K562 (cell line): ENCODE measurements around the gene CACNA1I. TPM values are rescaled to one million over a fixed set of nuclear protein-coding genes. Genes with fewer than 3 reads are reported as not detected.

Source experiments
- CBX3 ChIP-seq, 2 experiments: IDR thresholded peaks; 1 replicate in 1 of 2; 2 replicates in 1 of 2; pipeline ENCODE4 v1.6.1; 2012; ENCODE audit warnings: inconsistent platforms in 2 of 2, low read length in 2 of 2, borderline replicate concordance in 1 of 2, control low read depth in 1 of 2
- NFIC ChIP-seq: fragments of 450-650 bp; IDR thresholded peaks from 2 replicates; pipeline ENCODE4 v1.6.1; 2017; ENCODE audit warnings: mild to moderate bottlenecking, inconsistent platforms
- NONO ChIP-seq, 2 experiments: fragments of 200-400 bp in 1 of 2; fragments of 450-650 bp in 1 of 2; formaldehyde crosslinking in 1 of 2; IDR thresholded peaks; 2 replicates each; pipeline ENCODE4 v1.6.1; 2017; ENCODE audit warnings: low read depth in 2 of 2, mild to moderate bottlenecking in 2 of 2, moderate library complexity in 2 of 2, low read length in 1 of 2
- RBFOX2 ChIP-seq: fragments of 200-400 bp; formaldehyde crosslinking; IDR thresholded peaks from 2 replicates; pipeline ENCODE4 v1.6.1; 2017; ENCODE audit warnings: low read depth, mild to moderate bottlenecking, low read length, moderate library complexity
- TCF7 ChIP-seq: sonication (generic); IDR thresholded peaks from 2 replicates; pipeline ENCODE4 v1.6.1; 2016; ENCODE audit warnings: antibody characterized with exemption, borderline replicate concordance
- polyA plus RNA-seq, 8 experiments: library from polyadenylated mRNA; depleted of rRNA in 4 of 8; stranded (reverse) in 5 of 8; unstranded in 3 of 8; fragments of >200 nt; fragmentation: Nextera tagmentation in 2 of 8; fragmentation: Illumina TruSeq in 1 of 8; extraction: Ambion mirVana in 2 of 8; extraction: Trizol in 1 of 8; gene quantifications; 2 replicates each; pipeline versions ENCODE4 v1.2.1 to v1.2.3, GENCODE V29; 2011 to 2014; ENCODE audit warnings: inconsistent platforms in 1 of 8, missing spikeins in 1 of 8
- total RNA-seq, 7 experiments: library from RNA; depleted of rRNA in 6 of 7; stranded (reverse); fragments of >200 nt in 6 of 7; fragmentation: Illumina TruSeq in 2 of 7; extraction: Trizol in 2 of 7; gene quantifications; 2 replicates each; pipeline versions ENCODE4 v1.2.1 to v1.2.3, GENCODE V29; 2011 to 2021; ENCODE audit warnings: low replicate concordance in 1 of 7
- TF ChIP-seq, protein P1 (sequence below), 2 experiments: fragments of 450-650 bp; formaldehyde crosslinking in 1 of 2; IDR thresholded peaks; 2 replicates each; pipeline versions ENCODE4 v1.4.0 to v1.6.1; 2014 to 2020; ENCODE audit warnings: mild to moderate bottlenecking in 2 of 2, borderline replicate concordance in 1 of 2, low read depth in 1 of 2
- TF ChIP-seq, protein P2 (sequence below): IDR thresholded peaks from 2 replicates; pipeline ENCODE4 v1.6.1; 2014; ENCODE audit warnings: antibody characterized with exemption
- TF ChIP-seq, protein P3 (sequence below): fragments of 250-450 bp; sonication (Bioruptor Pico); IDR thresholded peaks from 2 replicates; pipeline ENCODE4 v1.8.0; 2021; ENCODE audit warnings: borderline replicate concordance, mild to moderate bottlenecking, moderate library complexity; ENCODE audit not compliant: poor library complexity, severe bottlenecking
- TF ChIP-seq, protein P4 (sequence below): fragments of 200-800 bp; sonication (Bioruptor generic); IDR thresholded peaks from 2 replicates; pipeline ENCODE4 v1.6.1; 2017; ENCODE audit warnings: missing genetic modification characterization, missing compliant biosample characterization
- TF ChIP-seq, protein P5 (sequence below), 2 experiments: fragments of 450-650 bp; conservative IDR thresholded peaks; 2 replicates each; pipeline ENCODE4 v1.6.1; 2017; ENCODE audit warnings: mild to moderate bottlenecking in 2 of 2, moderate library complexity in 2 of 2

The CACNA1I gene
- total and polyA plus RNA-seq, 9 of the 15 experiments (the other 6 are each of a cell fraction or from before 2014, with no cell fraction given): 0.01 to 0.79 (median 0.32) TPM; not detected in 1

DNA sequence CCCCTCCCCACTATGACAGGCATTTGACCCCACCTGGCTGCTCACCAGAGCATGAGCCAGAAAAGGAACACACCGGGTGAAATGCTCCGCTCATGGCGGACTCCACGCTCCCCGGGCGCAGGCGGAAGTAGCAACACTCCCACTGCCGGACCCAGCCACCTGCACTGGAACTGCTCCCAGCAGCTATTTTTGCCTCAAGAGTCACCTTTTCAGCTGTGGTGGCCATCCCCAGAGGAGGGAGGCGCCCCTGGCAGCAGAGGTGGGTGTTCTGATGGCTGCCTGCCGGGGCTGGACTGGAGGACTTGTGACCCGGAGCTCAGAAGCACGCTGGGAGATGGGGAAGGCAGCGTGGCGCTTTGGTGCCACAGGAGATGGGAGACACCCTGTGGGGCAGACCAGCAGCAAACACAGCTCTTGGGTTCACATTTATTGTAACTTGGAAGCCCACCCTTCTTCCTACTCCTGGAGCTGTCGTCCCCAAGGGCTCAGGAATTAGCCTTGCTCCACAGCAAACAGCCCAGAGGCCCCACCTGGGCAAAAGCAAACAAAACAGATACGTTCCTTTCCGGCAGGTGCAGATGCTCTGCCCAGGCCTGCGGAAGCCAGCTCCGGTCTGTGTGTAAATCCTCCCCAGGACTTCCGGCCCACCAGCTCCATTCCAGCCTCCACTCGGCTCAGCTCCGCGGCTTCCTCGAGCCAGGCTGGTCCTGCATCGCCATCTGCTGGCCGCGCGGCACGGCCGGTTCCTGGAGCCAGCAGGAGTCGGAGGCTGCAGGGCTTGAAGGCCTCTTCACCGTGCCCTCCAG, 41.7 kb upstream of the CACNA1I start (continued):
- TF ChIP-seq, protein P1, sequence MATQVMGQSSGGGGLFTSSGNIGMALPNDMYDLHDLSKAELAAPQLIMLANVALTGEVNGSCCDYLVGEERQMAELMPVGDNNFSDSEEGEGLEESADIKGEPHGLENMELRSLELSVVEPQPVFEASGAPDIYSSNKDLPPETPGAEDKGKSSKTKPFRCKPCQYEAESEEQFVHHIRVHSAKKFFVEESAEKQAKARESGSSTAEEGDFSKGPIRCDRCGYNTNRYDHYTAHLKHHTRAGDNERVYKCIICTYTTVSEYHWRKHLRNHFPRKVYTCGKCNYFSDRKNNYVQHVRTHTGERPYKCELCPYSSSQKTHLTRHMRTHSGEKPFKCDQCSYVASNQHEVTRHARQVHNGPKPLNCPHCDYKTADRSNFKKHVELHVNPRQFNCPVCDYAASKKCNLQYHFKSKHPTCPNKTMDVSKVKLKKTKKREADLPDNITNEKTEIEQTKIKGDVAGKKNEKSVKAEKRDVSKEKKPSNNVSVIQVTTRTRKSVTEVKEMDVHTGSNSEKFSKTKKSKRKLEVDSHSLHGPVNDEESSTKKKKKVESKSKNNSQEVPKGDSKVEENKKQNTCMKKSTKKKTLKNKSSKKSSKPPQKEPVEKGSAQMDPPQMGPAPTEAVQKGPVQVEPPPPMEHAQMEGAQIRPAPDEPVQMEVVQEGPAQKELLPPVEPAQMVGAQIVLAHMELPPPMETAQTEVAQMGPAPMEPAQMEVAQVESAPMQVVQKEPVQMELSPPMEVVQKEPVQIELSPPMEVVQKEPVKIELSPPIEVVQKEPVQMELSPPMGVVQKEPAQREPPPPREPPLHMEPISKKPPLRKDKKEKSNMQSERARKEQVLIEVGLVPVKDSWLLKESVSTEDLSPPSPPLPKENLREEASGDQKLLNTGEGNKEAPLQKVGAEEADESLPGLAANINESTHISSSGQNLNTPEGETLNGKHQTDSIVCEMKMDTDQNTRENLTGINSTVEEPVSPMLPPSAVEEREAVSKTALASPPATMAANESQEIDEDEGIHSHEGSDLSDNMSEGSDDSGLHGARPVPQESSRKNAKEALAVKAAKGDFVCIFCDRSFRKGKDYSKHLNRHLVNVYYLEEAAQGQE (IDR thresholded peaks at IDR 0.05; ENCODE audit: borderline replicate concordance): peak; percentile 87
- TF ChIP-seq, protein P1 (CRISPR knock-in tag; IDR thresholded peaks at IDR 0.05; ENCODE audit: low read depth): no peak
- TF ChIP-seq, protein P2, sequence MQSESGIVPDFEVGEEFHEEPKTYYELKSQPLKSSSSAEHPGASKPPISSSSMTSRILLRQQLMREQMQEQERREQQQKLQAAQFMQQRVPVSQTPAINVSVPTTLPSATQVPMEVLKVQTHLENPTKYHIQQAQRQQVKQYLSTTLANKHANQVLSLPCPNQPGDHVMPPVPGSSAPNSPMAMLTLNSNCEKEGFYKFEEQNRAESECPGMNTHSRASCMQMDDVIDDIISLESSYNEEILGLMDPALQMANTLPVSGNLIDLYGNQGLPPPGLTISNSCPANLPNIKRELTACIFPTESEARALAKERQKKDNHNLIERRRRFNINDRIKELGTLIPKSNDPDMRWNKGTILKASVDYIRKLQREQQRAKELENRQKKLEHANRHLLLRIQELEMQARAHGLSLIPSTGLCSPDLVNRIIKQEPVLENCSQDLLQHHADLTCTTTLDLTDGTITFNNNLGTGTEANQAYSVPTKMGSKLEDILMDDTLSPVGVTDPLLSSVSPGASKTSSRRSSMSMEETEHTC: no peak
- peak; percentile 21; the same call in 1 of the 2 replicates for TF ChIP-seq NFIC
- TF ChIP-seq, protein P3, sequence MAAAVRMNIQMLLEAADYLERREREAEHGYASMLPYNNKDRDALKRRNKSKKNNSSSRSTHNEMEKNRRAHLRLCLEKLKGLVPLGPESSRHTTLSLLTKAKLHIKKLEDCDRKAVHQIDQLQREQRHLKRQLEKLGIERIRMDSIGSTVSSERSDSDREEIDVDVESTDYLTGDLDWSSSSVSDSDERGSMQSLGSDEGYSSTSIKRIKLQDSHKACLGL (CRISPR knock-in tag): no peak
- TF ChIP-seq RBFOX2: peak; percentile 66
- TF ChIP-seq, protein P4, sequence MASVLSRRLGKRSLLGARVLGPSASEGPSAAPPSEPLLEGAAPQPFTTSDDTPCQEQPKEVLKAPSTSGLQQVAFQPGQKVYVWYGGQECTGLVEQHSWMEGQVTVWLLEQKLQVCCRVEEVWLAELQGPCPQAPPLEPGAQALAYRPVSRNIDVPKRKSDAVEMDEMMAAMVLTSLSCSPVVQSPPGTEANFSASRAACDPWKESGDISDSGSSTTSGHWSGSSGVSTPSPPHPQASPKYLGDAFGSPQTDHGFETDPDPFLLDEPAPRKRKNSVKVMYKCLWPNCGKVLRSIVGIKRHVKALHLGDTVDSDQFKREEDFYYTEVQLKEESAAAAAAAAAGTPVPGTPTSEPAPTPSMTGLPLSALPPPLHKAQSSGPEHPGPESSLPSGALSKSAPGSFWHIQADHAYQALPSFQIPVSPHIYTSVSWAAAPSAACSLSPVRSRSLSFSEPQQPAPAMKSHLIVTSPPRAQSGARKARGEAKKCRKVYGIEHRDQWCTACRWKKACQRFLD (CRISPR knock-in tag): no peak
- TF ChIP-seq, protein P5, sequence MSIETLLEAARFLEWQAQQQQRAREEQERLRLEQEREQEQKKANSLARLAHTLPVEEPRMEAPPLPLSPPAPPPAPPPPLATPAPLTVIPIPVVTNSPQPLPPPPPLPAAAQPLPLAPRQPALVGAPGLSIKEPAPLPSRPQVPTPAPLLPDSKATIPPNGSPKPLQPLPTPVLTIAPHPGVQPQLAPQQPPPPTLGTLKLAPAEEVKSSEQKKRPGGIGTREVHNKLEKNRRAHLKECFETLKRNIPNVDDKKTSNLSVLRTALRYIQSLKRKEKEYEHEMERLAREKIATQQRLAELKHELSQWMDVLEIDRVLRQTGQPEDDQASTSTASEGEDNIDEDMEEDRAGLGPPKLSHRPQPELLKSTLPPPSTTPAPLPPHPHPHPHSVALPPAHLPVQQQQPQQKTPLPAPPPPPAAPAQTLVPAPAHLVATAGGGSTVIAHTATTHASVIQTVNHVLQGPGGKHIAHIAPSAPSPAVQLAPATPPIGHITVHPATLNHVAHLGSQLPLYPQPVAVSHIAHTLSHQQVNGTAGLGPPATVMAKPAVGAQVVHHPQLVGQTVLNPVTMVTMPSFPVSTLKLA (conservative IDR thresholded peaks at IDR 0.05): peak in 1 of 2 experiments; percentile 45; a peak in 1 of 4 replicates
- peak in 1 of 2 experiments; percentile 68; a peak in 1 of 3 replicates for TF ChIP-seq CBX3 (IDR thresholded peaks at IDR 0.05; ENCODE audit: borderline replicate concordance in 1 of 2, low read length in 2 of 2)
- peak; percentile 68; the same call in 1 of the 2 replicates for TF ChIP-seq TCF7
- peak in 1 of 2 experiments; percentile 82; a peak in 2 of 4 replicates for TF ChIP-seq NONO (IDR thresholded peaks at IDR 0.05; ENCODE audit: low read depth in 2 of 2, low read length in 1 of 2)
